IMR-90 (cell line): ENCODE data around the gene PLCXD1. TPM values are rescaled to one million over a fixed set of nuclear protein-coding genes. Genes with fewer than 3 reads are reported as not detected.

Experiments used
- ATAC-seq: fragments of 200-7000 bp; cut with Tn5 transposase; 2 replicates; pipeline ENCODE4 v1.9.1; 2020; ENCODE audit warnings: low read depth, mild to moderate bottlenecking, moderate library complexity
- BruUV-seq: library from RNA; stranded (reverse); fragments of 400-500 nt; replicated peaks from 2 replicates; lab custom pipeline; 2021; lab: Mats Ljungman, UMichigan
- CTCF ChIA-PET: fragments of 300-600 bp; formaldehyde crosslinking; extraction: SDS; loops from one replicate; lab custom pipeline; 2021; ENCODE audit warnings: antibody characterized with exemption; lab: Yijun Ruan, JAX
- POLR2A ChIA-PET: fragments of 300-600 bp; sonication (Branson Sonifier 250); formaldehyde crosslinking; loops from one replicate; lab custom pipeline; 2022; ENCODE audit warnings: antibody characterized with exemption; ENCODE audit not compliant: unreplicated experiment; lab: Charles Lee
- DNase-seq: peaks from one replicate; pipeline ENCODE4 v3.0.0; 2013
- H2AFZ ChIP-seq: replicated peaks from 2 replicates; pipeline ENCODE3; 2013; ENCODE audit warnings: low read length, mild to moderate bottlenecking; ENCODE audit not compliant: poor library complexity
- H2AK5ac ChIP-seq: 2 replicates; pipeline ENCODE4 v1.6.1; 2013; ENCODE audit warnings: low read depth, low read length, inconsistent platforms
- H2AK9ac ChIP-seq: replicated peaks from 2 replicates; pipeline ENCODE3; 2013; ENCODE audit warnings: mild to moderate bottlenecking, low read depth, low read length, moderate library complexity; ENCODE audit not compliant: poor library complexity
- H2BK120ac ChIP-seq: 2 replicates; pipeline ENCODE4 v1.6.1; 2013; ENCODE audit warnings: low read depth, low read length, inconsistent platforms
- H2BK15ac ChIP-seq: 3 replicates; pipeline ENCODE4 v1.6.1; 2013; ENCODE audit warnings: low read depth, low read length, inconsistent platforms
- H2BK20ac ChIP-seq: 2 replicates; pipeline ENCODE4 v1.6.1; 2013; ENCODE audit warnings: low read depth, mild to moderate bottlenecking, inconsistent platforms, low read length, moderate library complexity
- H2BK5ac ChIP-seq: 2 replicates; pipeline ENCODE4 v1.6.1; 2013; ENCODE audit warnings: mild to moderate bottlenecking, low read depth, low read length, inconsistent platforms; ENCODE audit not compliant: poor library complexity, severe bottlenecking
- H3K14ac ChIP-seq: replicated peaks from 2 replicates; pipeline ENCODE4 v1.6.1; 2013; ENCODE audit warnings: low read depth, low read length, inconsistent platforms
- H3K18ac ChIP-seq: 2 replicates; pipeline ENCODE4 v1.6.1; 2013; ENCODE audit warnings: low read depth, low read length, control low read depth
- H3K23ac ChIP-seq: 2 replicates; pipeline ENCODE4 v1.6.1; 2013; ENCODE audit warnings: low read depth, low read length, inconsistent platforms
- H3K27ac ChIP-seq: 2 replicates; pipeline ENCODE4 v1.5.1; 2013; ENCODE audit warnings: mild to moderate bottlenecking, control low read depth, low read length; ENCODE audit not compliant: insufficient read depth
- H3K27me3 ChIP-seq: 2 replicates; pipeline ENCODE4 v1.6.1; 2013; ENCODE audit warnings: low read length; ENCODE audit not compliant: control insufficient read depth, insufficient read depth
- H3K36me3 ChIP-seq: 2 replicates; pipeline ENCODE4 v1.6.1; 2013; ENCODE audit warnings: low read length, mixed read lengths; ENCODE audit not compliant: control insufficient read depth, insufficient read depth
- H3K4ac ChIP-seq: 2 replicates; pipeline ENCODE4 v1.6.1; 2013; ENCODE audit warnings: low read depth, low read length, inconsistent platforms
- H3K4me1 ChIP-seq: 2 replicates; pipeline ENCODE4 v1.6.1; 2013; ENCODE audit warnings: low read length, mixed read lengths; ENCODE audit not compliant: control insufficient read depth, insufficient read depth
- H3K4me2 ChIP-seq: 2 replicates; pipeline ENCODE4 v1.6.1; 2013; ENCODE audit warnings: low read depth, mild to moderate bottlenecking, control low read depth, low read length, moderate library complexity
- H3K4me3 ChIP-seq: 2 replicates; pipeline ENCODE4 v1.5.1; 2013; ENCODE audit warnings: low read depth, mild to moderate bottlenecking, control low read depth, low read length, moderate library complexity; ENCODE audit not compliant: insufficient read depth
- H3K56ac ChIP-seq: 2 replicates; pipeline ENCODE4 v1.6.1; 2013; ENCODE audit warnings: low read length, inconsistent platforms; ENCODE audit not compliant: insufficient read depth; ENCODE audit errors: extremely low read depth
- H3K79me1 ChIP-seq, 2 experiments: 2 replicates each; pipeline ENCODE4 v1.6.1; 2013; ENCODE audit warnings: low read length in 2 of 2, inconsistent platforms in 1 of 2, low read depth in 1 of 2
- H3K9ac ChIP-seq: 2 replicates; pipeline ENCODE4 v1.6.1; 2013; ENCODE audit warnings: low read depth, low read length, control low read depth
- H3K9me1 ChIP-seq: 2 replicates; pipeline ENCODE4 v1.6.1; 2013; ENCODE audit warnings: low read length, inconsistent platforms; ENCODE audit not compliant: insufficient read depth
- H3K9me3 ChIP-seq: 2 replicates; pipeline ENCODE4 v1.6.1; 2013; ENCODE audit warnings: low read length; ENCODE audit not compliant: control insufficient read depth, insufficient read depth
- H4K20me1 ChIP-seq: 2 replicates; pipeline ENCODE4 v1.6.1; 2013; ENCODE audit warnings: low read length, inconsistent platforms; ENCODE audit not compliant: insufficient read depth
- H4K5ac ChIP-seq: 2 replicates; pipeline ENCODE4 v1.6.1; 2013; ENCODE audit warnings: mild to moderate bottlenecking, low read depth, low read length, control low read depth
- H4K8ac ChIP-seq, 2 experiments: 2 replicates each; pipeline ENCODE4 v1.6.1; 2013; ENCODE audit warnings: low read depth in 2 of 2, low read length in 2 of 2, control low read depth in 1 of 2, inconsistent platforms in 1 of 2
- H4K91ac ChIP-seq: 2 replicates; pipeline ENCODE4 v1.6.1; 2013; ENCODE audit warnings: low read depth, low read length, inconsistent platforms; ENCODE audit not compliant: insufficient read depth
- BHLHE40 ChIP-seq: fragments of 150-350 bp; IDR thresholded peaks from 2 replicates; pipeline ENCODE4 v1.6.1; 2016; ENCODE audit warnings: mild to moderate bottlenecking, low read depth, low read length
- CHD1 ChIP-seq: IDR thresholded peaks from 2 replicates; pipeline ENCODE4 v1.6.1; 2012; ENCODE audit warnings: low read depth, low read length, improper control_type of control experiment
- CTCF ChIP-seq: conservative IDR thresholded peaks from 2 replicates; pipeline ENCODE4 v1.5.1; 2012; ENCODE audit warnings: mild to moderate bottlenecking, low read depth, low read length, improper control_type of control experiment
- ELK1 ChIP-seq: fragments of 150-350 bp; IDR thresholded peaks from 2 replicates; pipeline ENCODE4 v1.6.1; 2016; ENCODE audit warnings: low read depth, mild to moderate bottlenecking, low read length, moderate library complexity, borderline replicate concordance
- FOS ChIP-seq: fragments of 150-350 bp; IDR thresholded peaks from 2 replicates; pipeline ENCODE4 v1.6.1; 2016; ENCODE audit warnings: low read depth, low read length
- NFE2L2 ChIP-seq: fragments of 150-350 bp; IDR thresholded peaks from 2 replicates; pipeline ENCODE4 v1.6.1; 2016; ENCODE audit warnings: low read depth, mild to moderate bottlenecking, low read length
- POLR2A ChIP-seq: IDR thresholded peaks from 2 replicates; pipeline ENCODE4 v1.6.1; 2012; ENCODE audit warnings: mild to moderate bottlenecking, low read depth, low read length
- RAD21 ChIP-seq: IDR thresholded peaks from 2 replicates; pipeline ENCODE4 v1.6.1; 2012; ENCODE audit warnings: low read length, improper control_type of control experiment
- RCOR1 ChIP-seq: IDR thresholded peaks from 2 replicates; pipeline ENCODE4 v1.6.1; 2012; ENCODE audit warnings: mild to moderate bottlenecking, low read length, improper control_type of control experiment; ENCODE audit not compliant: insufficient replicate concordance
- WGBS, 2 experiments: methylation state at CpG; one replicate each; pipeline versions ENCODE4 v1.1.5 to v1.1.7; 2013; ENCODE audit warnings: missing lambda C conversion rate in 2 of 2; ENCODE audit not compliant: insufficient read length in 1 of 2; ENCODE audit errors: extremely low coverage in 2 of 2; 5-methylcytosine and 5-hydroxymethylcytosine counted together
- dilution Hi-C: fragments of 300-500 bp; cut with HindIII; formaldehyde crosslinking; loops from one replicate; pipeline ENCODE4 v1.14.3; 2018; ENCODE audit warnings: low sequenced_read_pairs; ENCODE audit not compliant: unreplicated experiment
- in situ Hi-C: fragments of 300-500 bp; cut with MboI; formaldehyde crosslinking; loops from 3 replicates; pipeline ENCODE4 v1.14.3; 2019; ENCODE audit warnings: low sequenced_read_pairs, inconsistent platforms, mixed read lengths
- intact Hi-C: fragments of 100-400 bp; cut with micrococcal nuclease; formaldehyde crosslinking; loops from 2 replicates; pipeline ENCODE4 v1.10.0; 2022
- polyA plus RNA-seq, 3 experiments: library from polyadenylated mRNA; depleted of rRNA; stranded (reverse); fragments of >200 nt; gene quantifications; 2 replicates each; pipeline ENCODE4 v1.2.3, GENCODE V29; 2012; ENCODE audit warnings: low replicate concordance in 1 of 3
- total RNA-seq: library from RNA; depleted of rRNA; stranded (reverse); fragments of >200 nt; gene quantifications from 2 replicates; pipeline ENCODE4 v1.2.3, GENCODE V29; 2012

PLCXD1 gene
- total and polyA plus RNA-seq, 2 of the 4 experiments (the other 2 are of a cell fraction) = 16.7 to 17.7 TPM

GRCh38 chrX:320126-320783, 39.1 kb downstream of the PLCXD1 start (continued):
- no peak for TF ChIP-seq RAD21

GRCh38 chrX:323721-324628, 42.8 kb downstream of the PLCXD1 start:
- H3K4me3 ChIP-seq = no peak overlapping the region
- no peak overlapping the region for H4K8ac ChIP-seq
- H3K23ac ChIP-seq = no peak overlapping the region
- no peak overlapping the region for H2AFZ ChIP-seq
- H2BK120ac ChIP-seq = no peak overlapping the region
- no peak overlapping the region for H3K4ac ChIP-seq
- TF ChIP-seq POLR2A = no peak
- TF ChIP-seq NFE2L2 = no peak
- no peak for TF ChIP-seq FOS
- TF ChIP-seq ELK1 = no peak
- no peak for TF ChIP-seq RAD21
- TF ChIP-seq BHLHE40 = no peak
- TF ChIP-seq CTCF = no peak
- no peak for TF ChIP-seq CHD1
- TF ChIP-seq RCOR1 = no peak
- CTCF ChIA-PET = no interaction called here
- no peak overlapping the region for H2BK15ac ChIP-seq
- H2BK5ac ChIP-seq = no peak overlapping the region
- in situ Hi-C loops (no loop called here), dilution Hi-C loops (no loop called here), intact Hi-C loops (no loop called here)
- 83% methylated on average over 24 of the region's 38 CpGs; no CpG with 5 or more reads in 1 of the 2 experiments for WGBS, 2 experiments
- H2AK9ac ChIP-seq = no peak overlapping the region
- DNase-seq (peak; percentile 58), ATAC-seq (peak; percentile 6)
- H3K9ac ChIP-seq = no peak overlapping the region
- H3K27me3 ChIP-seq = no peaks in the 10 kb centered on the region
- no peaks in the 10 kb centered on the region for H3K9me1 ChIP-seq
- no peaks in the 10 kb centered on the region for H4K20me1 ChIP-seq
- no peaks in the 10 kb centered on the region for H3K36me3 ChIP-seq
- POLR2A ChIA-PET = no interaction called here
- peaks cover 2% of the 10 kb centered on the region; the same call in 1 of the 2 replicates for H3K4me1 ChIP-seq
- no peak overlapping the region for H2AK5ac ChIP-seq
- H4K91ac ChIP-seq = no peak overlapping the region
- H3K18ac ChIP-seq = no peak overlapping the region
- no peak overlapping the region for H2BK20ac ChIP-seq
- H3K4me2 ChIP-seq = no peak overlapping the region
- H3K14ac ChIP-seq = no peak overlapping the region
- no TSS peak for BruUV-seq
- H3K56ac ChIP-seq = no peak overlapping the region
- peaks cover 0 to 6% of the 10 kb centered on the region in 2 experiments; a peak in 2 of 4 replicates for H3K79me1 ChIP-seq
- no peak overlapping the region for H3K27ac ChIP-seq
- H3K9me3 ChIP-seq = no peaks in the 10 kb centered on the region
- H4K5ac ChIP-seq = no peak overlapping the region
